Transverse colon (tissue), 4 donors: ENCODE measurements around the gene MACROH2A2.

Experiments
- EP300 ChIP-seq: sonication (generic); formaldehyde crosslinking; IDR thresholded peaks from one replicate; pipeline ENCODE4 v1.6.1; 2017; ENCODE audit warnings: antibody characterized with exemption, low read depth
- POLR2AphosphoS5 ChIP-seq, 3 donors: sonication (generic); formaldehyde crosslinking; IDR thresholded peaks; one replicate each; pipeline ENCODE4 v1.6.1; 2016; ENCODE audit warnings: antibody characterized with exemption in 3 of 3
- TF ChIP-seq, protein P1 (sequence below), 5 experiments: fragments of 200-600 bp in 3 of 5; fragments of 450-650 bp in 2 of 5; sonication (generic) in 3 of 5; IDR thresholded peaks; 1 replicate in 2 of 5; 2 replicates in 3 of 5; pipeline ENCODE4 v1.5.1; 2016 to 2017; ENCODE audit warnings: antibody characterized with exemption in 5 of 5, inconsistent platforms in 3 of 5, mild to moderate bottlenecking in 2 of 5, moderate library complexity in 1 of 5

DNA sequence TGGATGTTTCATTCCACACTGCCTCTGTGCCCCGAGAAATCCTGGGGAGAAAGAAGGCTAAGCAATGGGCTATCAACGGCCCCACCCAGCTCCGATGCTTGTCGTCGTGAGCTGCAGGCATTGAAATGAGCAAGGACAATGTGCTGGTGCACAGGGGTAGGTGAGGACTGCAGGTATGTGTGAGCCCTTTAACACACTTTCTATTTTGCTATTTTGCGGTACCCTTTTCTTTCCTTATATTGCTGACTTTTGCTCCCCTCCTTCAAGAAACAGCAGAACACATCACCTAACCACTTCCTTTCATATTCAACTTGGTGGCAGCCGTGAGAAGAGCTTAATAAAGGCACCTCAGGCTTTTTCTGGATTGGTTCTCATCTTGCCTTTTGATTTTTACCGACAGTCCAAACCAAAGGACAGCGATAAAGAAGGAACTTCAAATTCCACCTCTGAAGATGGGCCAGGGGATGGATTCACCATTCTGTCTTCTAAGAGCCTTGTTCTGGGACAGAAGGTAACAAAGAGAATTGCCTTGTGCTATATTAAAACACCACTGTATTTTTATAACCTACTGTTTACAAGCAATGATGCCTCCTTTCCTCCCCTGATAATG lies 40.8 kb downstream of the MACROH2A2 start:
- TF ChIP-seq, protein P1, sequence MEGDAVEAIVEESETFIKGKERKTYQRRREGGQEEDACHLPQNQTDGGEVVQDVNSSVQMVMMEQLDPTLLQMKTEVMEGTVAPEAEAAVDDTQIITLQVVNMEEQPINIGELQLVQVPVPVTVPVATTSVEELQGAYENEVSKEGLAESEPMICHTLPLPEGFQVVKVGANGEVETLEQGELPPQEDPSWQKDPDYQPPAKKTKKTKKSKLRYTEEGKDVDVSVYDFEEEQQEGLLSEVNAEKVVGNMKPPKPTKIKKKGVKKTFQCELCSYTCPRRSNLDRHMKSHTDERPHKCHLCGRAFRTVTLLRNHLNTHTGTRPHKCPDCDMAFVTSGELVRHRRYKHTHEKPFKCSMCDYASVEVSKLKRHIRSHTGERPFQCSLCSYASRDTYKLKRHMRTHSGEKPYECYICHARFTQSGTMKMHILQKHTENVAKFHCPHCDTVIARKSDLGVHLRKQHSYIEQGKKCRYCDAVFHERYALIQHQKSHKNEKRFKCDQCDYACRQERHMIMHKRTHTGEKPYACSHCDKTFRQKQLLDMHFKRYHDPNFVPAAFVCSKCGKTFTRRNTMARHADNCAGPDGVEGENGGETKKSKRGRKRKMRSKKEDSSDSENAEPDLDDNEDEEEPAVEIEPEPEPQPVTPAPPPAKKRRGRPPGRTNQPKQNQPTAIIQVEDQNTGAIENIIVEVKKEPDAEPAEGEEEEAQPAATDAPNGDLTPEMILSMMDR (IDR thresholded peaks at IDR 0.05), result no peak
- TF ChIP-seq EP300 (no peak), POLR2AphosphoS5 (IDR thresholded peaks at IDR 0.05) (no peak)
